Tibial artery (tissue), 4 donors: ENCODE results near the gene LAMTOR3.

ENCODE experiments used
- DNase-seq, 2 donors: peaks; one replicate each; pipeline ENCODE4 v3.0.0-alpha.2; 2019
- H3K27ac ChIP-seq, 2 donors: fragments of 200-600 bp; sonication (generic) in 1 of 2; 1 replicate in 1 of 2; 2 replicates in 1 of 2; pipeline ENCODE4 v1.5.1; 2018 to 2019; ENCODE audit warnings: mild to moderate bottlenecking in 1 of 2
- H3K27me3 ChIP-seq, 2 donors: fragments of 200-600 bp; sonication (generic) in 1 of 2; one replicate each; pipeline versions ENCODE4 v1.5.1 to v1.6.0; 2016 to 2019
- H3K36me3 ChIP-seq, 3 donors: fragments of 200-600 bp; sonication (generic) in 2 of 3; one replicate each; pipeline ENCODE4 v1.5.1; 2016 to 2019; ENCODE audit warnings: mild to moderate bottlenecking in 2 of 3
- H3K4me1 ChIP-seq, 4 donors: fragments of 200-600 bp; sonication (generic) in 2 of 4; 1 replicate in 3 of 4; 2 replicates in 1 of 4; pipeline ENCODE4 v1.5.1; 2016 to 2019
- H3K4me3 ChIP-seq, 2 donors: fragments of 200-600 bp; sonication (generic) in 1 of 2; 1 replicate in 1 of 2; 2 replicates in 1 of 2; pipeline ENCODE4 v1.5.1; 2018 to 2019; ENCODE audit warnings: mild to moderate bottlenecking in 2 of 2
- H3K9me3 ChIP-seq, 3 donors: fragments of 200-600 bp; sonication (generic) in 1 of 3; one replicate each; pipeline ENCODE4 v1.5.1; 2016 to 2019
- intact Hi-C: fragments of 100-400 bp; cut with DNase I; formaldehyde crosslinking; loops from one replicate; pipeline ENCODE4 v1.15.0; 2023; ENCODE audit warnings: low total_unique reads
- TF ChIP-seq, protein P1 (sequence below), 2 experiments: fragments of 200-600 bp in 1 of 2; fragments of 450-650 bp in 1 of 2; IDR thresholded peaks; one replicate each; pipeline ENCODE4 v1.5.1; 2017 to 2019; ENCODE audit warnings: antibody characterized with exemption in 2 of 2, mild to moderate bottlenecking in 1 of 2, moderate library complexity in 1 of 2

The LAMTOR3 gene

DNA sequence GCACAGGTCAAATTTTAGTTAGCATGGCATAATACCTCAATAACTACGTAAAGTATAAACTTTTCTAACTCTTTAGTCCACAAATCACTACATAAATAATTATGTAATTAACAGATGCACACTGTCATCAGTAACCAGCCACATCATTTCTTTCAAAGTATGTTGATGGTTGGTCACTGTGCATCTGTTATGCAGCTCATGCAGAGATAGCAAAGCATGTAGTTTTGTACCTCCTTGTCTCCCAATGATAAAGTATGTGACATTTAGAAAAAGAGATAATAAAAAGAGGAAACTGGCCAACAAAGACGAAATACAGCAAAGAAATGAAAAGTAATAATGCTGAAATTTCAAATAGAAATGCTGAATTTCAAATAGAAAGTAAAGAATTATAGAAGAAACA is 2.9 kb downstream of the LAMTOR3 start:
- no peak overlapping the region for H3K4me3 ChIP-seq
- intact Hi-C loops: loop anchor here (5.0 kb wide), 2 partner anchors 56 to 329 kb away; partner anchors contain the start of genes DNAJB14 and TRMT10A
- H3K36me3 ChIP-seq: peaks cover 0 to 7% (median 0%) of the 10 kb centered on the region in 3 donors
- no peak overlapping the region for H3K27ac ChIP-seq
- no peak for DNase-seq
- H3K27me3 ChIP-seq: no peaks in the 10 kb centered on the region
- TF ChIP-seq, protein P1, sequence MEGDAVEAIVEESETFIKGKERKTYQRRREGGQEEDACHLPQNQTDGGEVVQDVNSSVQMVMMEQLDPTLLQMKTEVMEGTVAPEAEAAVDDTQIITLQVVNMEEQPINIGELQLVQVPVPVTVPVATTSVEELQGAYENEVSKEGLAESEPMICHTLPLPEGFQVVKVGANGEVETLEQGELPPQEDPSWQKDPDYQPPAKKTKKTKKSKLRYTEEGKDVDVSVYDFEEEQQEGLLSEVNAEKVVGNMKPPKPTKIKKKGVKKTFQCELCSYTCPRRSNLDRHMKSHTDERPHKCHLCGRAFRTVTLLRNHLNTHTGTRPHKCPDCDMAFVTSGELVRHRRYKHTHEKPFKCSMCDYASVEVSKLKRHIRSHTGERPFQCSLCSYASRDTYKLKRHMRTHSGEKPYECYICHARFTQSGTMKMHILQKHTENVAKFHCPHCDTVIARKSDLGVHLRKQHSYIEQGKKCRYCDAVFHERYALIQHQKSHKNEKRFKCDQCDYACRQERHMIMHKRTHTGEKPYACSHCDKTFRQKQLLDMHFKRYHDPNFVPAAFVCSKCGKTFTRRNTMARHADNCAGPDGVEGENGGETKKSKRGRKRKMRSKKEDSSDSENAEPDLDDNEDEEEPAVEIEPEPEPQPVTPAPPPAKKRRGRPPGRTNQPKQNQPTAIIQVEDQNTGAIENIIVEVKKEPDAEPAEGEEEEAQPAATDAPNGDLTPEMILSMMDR (IDR thresholded peaks at IDR 0.05): no peak
- H3K4me1 ChIP-seq: peaks cover 0 to 59% (median 19%) of the 10 kb centered on the region in 4 donors
- no peaks in the 10 kb centered on the region for H3K9me3 ChIP-seq

DNA sequence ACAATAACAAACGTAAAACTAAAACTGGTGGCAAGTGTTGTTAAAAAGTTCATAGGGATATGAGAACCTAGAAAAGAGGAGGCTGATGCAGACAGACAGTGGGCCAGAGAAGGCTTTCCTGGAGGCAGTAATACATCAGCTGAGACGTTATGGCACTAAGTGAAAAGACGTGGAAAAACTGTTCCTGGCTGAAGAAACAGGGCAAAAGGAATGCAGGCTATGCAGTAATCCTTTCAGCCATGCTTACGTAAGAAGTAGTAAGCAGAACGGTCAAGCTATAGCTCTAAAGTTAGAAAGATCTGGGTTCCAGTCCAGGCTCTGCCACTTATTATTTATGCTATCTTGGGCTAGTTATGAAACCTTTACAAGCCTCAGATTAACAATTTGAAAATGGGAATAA is 6.4 kb downstream of the LAMTOR3 start:
- Histone ChIP-seq H3K9me3 (no peaks in the 10 kb centered on the region), H3K27ac (peak overlapping the region in 1 of 2 donors; percentile 27), H3K4me1 (peaks cover 0 to 43% (median 6%) of the 10 kb centered on the region in 4 donors), H3K27me3 (no peaks in the 10 kb centered on the region), H3K4me3 (no peak overlapping the region), H3K36me3 (peaks cover 10 to 25% (median 13%) of the 10 kb centered on the region in 3 donors)
- intact Hi-C loops: no loop called here
- TF ChIP-seq, protein P1 (IDR thresholded peaks at IDR 0.05): no peak
- no peak for DNase-seq

DNA sequence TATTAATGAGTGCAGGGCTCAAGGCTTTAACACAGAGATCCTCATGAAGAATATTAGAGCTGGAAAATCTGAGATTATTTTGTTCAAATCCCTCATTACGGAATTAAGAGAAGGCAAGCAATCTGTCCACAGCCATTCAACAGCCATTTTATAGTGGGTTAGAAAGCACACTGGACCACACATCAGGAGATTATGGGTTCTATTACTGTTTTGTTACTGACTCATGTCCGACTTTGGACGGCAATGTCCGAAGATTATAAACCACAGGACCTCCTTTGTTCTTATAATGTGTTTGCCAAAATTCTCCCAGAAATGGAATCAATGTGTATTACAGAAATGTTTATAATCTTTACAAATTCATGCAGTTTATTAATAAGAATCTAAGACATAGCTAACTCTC is 8.1 kb downstream of the LAMTOR3 start:
- Histone ChIP-seq H3K4me3 (no peak overlapping the region), H3K27me3 (no peaks in the 10 kb centered on the region), H3K9me3 (no peaks in the 10 kb centered on the region), H3K36me3 (peaks cover 19 to 35% (median 24%) of the 10 kb centered on the region in 3 donors), H3K4me1 (peaks cover 0 to 28% (median 2%) of the 10 kb centered on the region in 4 donors), H3K27ac (no peak overlapping the region)
- intact Hi-C loops: no loop called here
- TF ChIP-seq, protein P1 (IDR thresholded peaks at IDR 0.05): no peak
- no peak for DNase-seq

DNA sequence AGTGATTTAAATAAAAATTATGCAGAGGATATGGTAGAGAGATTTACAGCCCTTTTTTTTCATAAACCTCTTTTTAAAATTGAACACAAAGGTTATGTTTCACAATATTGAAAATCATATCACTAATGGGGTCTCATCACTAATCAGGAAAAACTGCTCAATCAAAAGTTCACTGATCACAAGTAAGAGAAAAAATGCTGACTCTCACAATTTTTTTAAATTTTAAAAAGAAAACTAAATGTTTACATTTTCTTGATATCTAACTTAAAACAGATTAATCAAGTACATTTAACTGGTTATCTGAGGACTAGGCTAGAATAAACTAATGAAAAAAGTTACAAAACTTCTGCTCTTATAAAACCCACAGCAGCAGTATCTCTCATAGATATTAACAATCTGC is 8.5 kb downstream of the LAMTOR3 start:
- TF ChIP-seq, protein P1 (IDR thresholded peaks at IDR 0.05): no peak
- Histone ChIP-seq H3K27me3 (no peaks in the 10 kb centered on the region), H3K36me3 (peaks cover 24 to 39% (median 27%) of the 10 kb centered on the region in 3 donors), H3K4me1 (peaks cover 0 to 23% (median 2%) of the 10 kb centered on the region in 4 donors), H3K9me3 (no peaks in the 10 kb centered on the region), H3K27ac (no peak overlapping the region), H3K4me3 (no peak overlapping the region)
- intact Hi-C loops: no loop called here
- no peak for DNase-seq

DNA sequence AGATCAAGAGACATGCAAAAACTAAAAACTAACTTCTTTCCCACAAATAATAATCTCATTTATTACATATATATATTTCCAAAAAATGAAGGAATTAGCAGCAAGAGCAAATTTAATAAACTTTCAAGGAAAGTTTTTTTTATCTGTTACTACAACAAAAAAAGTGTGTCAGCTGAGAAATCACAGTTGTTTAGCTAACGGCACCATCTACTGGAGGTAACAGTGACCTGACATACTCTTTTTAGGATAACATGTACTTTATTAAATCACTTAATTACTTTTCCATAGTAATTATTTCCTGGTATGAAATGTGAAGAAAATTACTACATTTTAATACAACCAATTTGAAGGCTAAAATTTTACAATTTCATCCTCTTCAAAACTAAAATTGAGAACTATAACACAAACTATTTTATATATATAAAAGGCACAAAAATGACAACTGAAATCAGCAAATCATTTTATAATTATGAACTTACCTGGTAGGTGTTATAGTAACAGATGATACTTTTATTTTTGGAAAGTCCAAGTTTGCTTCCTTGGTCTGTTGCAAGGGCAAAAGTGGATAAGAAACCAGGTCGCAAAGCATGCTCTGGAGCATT is 9.1 kb downstream of the LAMTOR3 start:
- Histone ChIP-seq H3K9me3 (no peaks in the 10 kb centered on the region), H3K27ac (no peak overlapping the region), H3K27me3 (no peaks in the 10 kb centered on the region), H3K36me3 (peaks cover 29 to 45% (median 32%) of the 10 kb centered on the region in 3 donors), H3K4me3 (no peak overlapping the region), H3K4me1 (peaks cover 0 to 23% (median 2%) of the 10 kb centered on the region in 4 donors)
- DNase-seq: no peak
- TF ChIP-seq, protein P1 (IDR thresholded peaks at IDR 0.05): peak; percentile 34
- intact Hi-C loops: no loop called here
